ENCODE results near the gene MAPK7. TPM values are rescaled to one million over a fixed set of nuclear protein-coding genes. Genes with fewer than 3 reads are reported as not detected.

The MAPK7 gene
- total RNA-seq, 1 experiment from 2014 or later, result 14.5 TPM

GRCh38 chr17:19387921-19388521 lies 9.7 kb downstream of the MAPK7 start:
- H3K4me1 Mint-ChIP-seq (ENCODE audit: insufficient read depth, unreplicated experiment), result peaks cover 26% of the 10 kb centered on the region
- no peak overlapping the region for H3K27ac Mint-ChIP-seq (ENCODE audit: low read depth, unreplicated experiment)
- no TSS peak for BruUV-seq (replicated peaks)
- no peak for TF ChIP-seq CTCF (IDR thresholded peaks at IDR 0.05; ENCODE audit: unreplicated experiment)
- H3K36me3 Mint-ChIP-seq (ENCODE audit: insufficient read depth, unreplicated experiment), result peaks cover 7% of the 10 kb centered on the region
- intact Hi-C loops (cut with micrococcal nuclease), result no loop called here
- CTCF ChIA-PET, result interaction anchor here (1.2 to 2.9 kb wide), 3 partner anchors 25 to 59 kb away, joined by 3 to 14 read pairs (median 6); partner anchors contain the start of gene B9D1
- H3K4me3 Mint-ChIP-seq (ENCODE audit: unreplicated experiment), result no peak overlapping the region
- no peaks in the 10 kb centered on the region for H3K9me3 Mint-ChIP-seq (ENCODE audit: unreplicated experiment)
- POLR2A ChIA-PET, result interaction anchor here (0.6 to 1.9 kb wide), 4 partner anchors 10 to 433 kb away, joined by 3 to 10 read pairs (median 4); partner anchors contain the start of gene MAPK7
- peak; percentile 61 for DNase-seq (ENCODE audit: unreplicated experiment)
- no peaks in the 10 kb centered on the region for H3K27me3 Mint-ChIP-seq (ENCODE audit: insufficient read depth, unreplicated experiment)

GRCh38 chr17:19388791-19389785 lies 10.8 kb downstream of the MAPK7 start:
- no peak for TF ChIP-seq CTCF (IDR thresholded peaks at IDR 0.05; ENCODE audit: unreplicated experiment)
- ChIA-PET POLR2A (interaction anchor here (0.6 to 1.9 kb wide), 6 partner anchors 11 to 432 kb away, joined by 3 to 10 read pairs (median 4); partner anchors contain the start of gene MAPK7), CTCF (interaction anchor here (0.9 to 2.9 kb wide), 3 partner anchors 24 to 58 kb away, joined by 3 to 14 read pairs (median 3); partner anchors contain the start of gene B9D1)
- Mint-ChIP-seq H3K9me3 (ENCODE audit: unreplicated experiment) (no peaks in the 10 kb centered on the region), H3K27ac (ENCODE audit: low read depth, unreplicated experiment) (no peak overlapping the region), H3K36me3 (ENCODE audit: insufficient read depth, unreplicated experiment) (peaks cover 4% of the 10 kb centered on the region), H3K27me3 (ENCODE audit: insufficient read depth, unreplicated experiment) (no peaks in the 10 kb centered on the region), H3K4me1 (ENCODE audit: insufficient read depth, unreplicated experiment) (peaks cover 23% of the 10 kb centered on the region), H3K4me3 (ENCODE audit: unreplicated experiment) (no peak overlapping the region)
- DNase-seq (ENCODE audit: unreplicated experiment), result no peak
- intact Hi-C loops (cut with micrococcal nuclease), result no loop called here
- BruUV-seq (replicated peaks), result no TSS peak

- no TSS peak for BruUV-seq (replicated peaks)
- Mint-ChIP-seq H3K27me3 (ENCODE audit: insufficient read depth, unreplicated experiment) (no peaks in the 10 kb centered on the region), H3K27ac (ENCODE audit: low read depth, unreplicated experiment) (no peak overlapping the region), H3K4me1 (ENCODE audit: insufficient read depth, unreplicated experiment) (peaks cover 16% of the 10 kb centered on the region), H3K4me3 (ENCODE audit: unreplicated experiment) (no peak overlapping the region), H3K9me3 (ENCODE audit: unreplicated experiment) (no peaks in the 10 kb centered on the region), H3K36me3 (ENCODE audit: insufficient read depth, unreplicated experiment) (no peaks in the 10 kb centered on the region)
- CTCF ChIA-PET, result interaction anchor here (0.9 to 2.9 kb wide), 2 partner anchors 28 to 56 kb away, joined by 5 to 14 read pairs; partner anchors contain the start of gene B9D1
- no peak for TF ChIP-seq CTCF (IDR thresholded peaks at IDR 0.05; ENCODE audit: unreplicated experiment)
- intact Hi-C loops (cut with micrococcal nuclease), result no loop called here
- POLR2A ChIA-PET, result interaction anchor here (1.3 kb wide), 1 partner anchor 12 kb away, joined by 3 read pairs; the partner anchor contains the start of gene MAPK7
- DNase-seq (ENCODE audit: unreplicated experiment), result no peak
Measured at GRCh38 chr17:19390951-19391350, 12.7 kb downstream of the MAPK7 start.

GRCh38 chr17:19391432-19391831 lies 13.1 kb downstream of the MAPK7 start:
- H3K27ac Mint-ChIP-seq (ENCODE audit: low read depth, unreplicated experiment), result no peak overlapping the region
- intact Hi-C loops (cut with micrococcal nuclease), result no loop called here
- peaks cover 12% of the 10 kb centered on the region for H3K4me1 Mint-ChIP-seq (ENCODE audit: insufficient read depth, unreplicated experiment)
- DNase-seq (ENCODE audit: unreplicated experiment), result no peak
- ChIA-PET CTCF (no interaction called here), POLR2A (interaction anchor here (1.3 kb wide), 1 partner anchor 13 kb away, joined by 3 read pairs; the partner anchor contains the start of gene MAPK7)
- H3K4me3 Mint-ChIP-seq (ENCODE audit: unreplicated experiment), result no peak overlapping the region
- H3K27me3 Mint-ChIP-seq (ENCODE audit: insufficient read depth, unreplicated experiment), result no peaks in the 10 kb centered on the region
- no peak for TF ChIP-seq CTCF (IDR thresholded peaks at IDR 0.05; ENCODE audit: unreplicated experiment)
- H3K9me3 Mint-ChIP-seq (ENCODE audit: unreplicated experiment), result no peaks in the 10 kb centered on the region
- H3K36me3 Mint-ChIP-seq (ENCODE audit: insufficient read depth, unreplicated experiment), result no peaks in the 10 kb centered on the region
- BruUV-seq (replicated peaks), result no TSS peak

Data from MCF 10A (cell line).